ENCODE results near the gene THADA.
"Not testable (repeated sequence)": the region's sequence is repeated elsewhere in the genome, so short reads cannot be mapped to it uniquely, and the experiment has no call there.

THADA gene

DNA sequence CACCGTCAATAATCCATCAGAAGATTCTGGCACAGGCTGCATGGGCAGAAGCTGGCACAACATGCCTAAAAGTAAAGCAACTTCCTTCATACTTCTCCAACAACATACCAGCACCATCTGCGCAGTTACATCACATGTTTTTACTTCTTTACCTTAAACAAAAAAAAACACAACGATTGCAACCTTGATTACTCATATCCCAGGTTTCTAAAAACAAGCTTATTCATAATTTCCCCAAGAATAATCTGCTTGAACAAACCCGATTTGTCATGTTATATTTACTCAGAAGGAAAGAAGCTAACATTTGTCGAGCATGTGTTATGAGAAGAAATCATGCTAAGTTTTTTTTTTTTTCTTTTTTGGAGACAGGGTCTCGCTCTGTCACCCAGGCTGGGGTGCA, 54.7 kb downstream of the THADA start:
- DNase-seq (ENCODE audit: low read depth) = no peak

DNA sequence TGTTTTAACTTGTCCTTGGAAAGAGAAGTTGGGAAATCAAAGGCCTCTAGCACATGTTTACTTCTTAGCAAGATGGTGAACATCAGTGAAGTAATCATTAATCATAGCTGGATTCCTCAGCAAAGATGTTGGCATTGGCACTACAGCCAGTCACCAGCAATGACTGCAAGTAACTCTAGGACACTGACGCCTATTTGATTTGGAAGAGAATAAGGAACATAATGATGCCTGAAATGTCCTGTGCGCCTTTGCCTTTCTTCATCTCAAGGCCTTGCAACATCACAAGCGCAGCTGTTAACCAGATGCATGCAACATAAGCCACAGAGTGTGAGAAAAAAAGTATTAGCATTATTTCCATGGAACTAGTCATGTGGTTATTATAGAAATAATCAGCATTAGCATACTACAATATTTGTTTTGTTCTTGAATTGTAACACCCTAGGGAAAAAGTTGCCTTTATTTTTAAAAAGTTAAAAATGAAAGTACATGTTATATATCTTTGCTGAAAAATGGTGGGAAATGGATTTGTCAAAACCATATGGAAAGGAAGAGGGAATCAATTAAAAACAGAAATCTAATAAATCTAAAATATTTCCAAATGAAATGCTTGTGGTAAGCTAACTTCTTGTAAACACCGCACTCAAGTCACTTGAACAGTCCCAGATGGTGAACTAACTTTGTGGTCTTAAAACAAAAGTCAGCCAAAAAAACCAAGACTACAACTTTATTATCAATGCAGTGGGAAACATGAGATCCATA, 55.6 kb downstream of the THADA start:
- DNase-seq (ENCODE audit: low read depth) = no peak

DNA sequence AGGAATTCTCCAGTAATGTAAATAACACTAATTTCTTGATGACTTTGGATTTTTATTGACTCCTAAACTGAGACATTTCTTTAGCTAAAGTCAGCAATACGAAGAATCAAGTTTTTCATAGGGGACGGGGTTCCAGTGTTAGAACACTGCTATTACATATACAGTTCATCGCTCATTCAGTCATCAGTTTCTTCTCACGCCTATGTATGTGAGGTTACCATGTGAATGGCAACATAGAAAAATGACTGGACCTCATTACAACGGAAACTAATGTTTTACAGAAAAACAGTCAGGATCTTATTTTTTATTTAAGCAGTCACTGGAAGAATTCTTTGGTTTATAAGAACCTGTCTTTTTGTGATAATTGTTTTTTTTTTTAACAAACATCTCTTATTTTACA, 56.4 kb downstream of the THADA start:
- DNase-seq (ENCODE audit: low read depth) = no peak

DNA sequence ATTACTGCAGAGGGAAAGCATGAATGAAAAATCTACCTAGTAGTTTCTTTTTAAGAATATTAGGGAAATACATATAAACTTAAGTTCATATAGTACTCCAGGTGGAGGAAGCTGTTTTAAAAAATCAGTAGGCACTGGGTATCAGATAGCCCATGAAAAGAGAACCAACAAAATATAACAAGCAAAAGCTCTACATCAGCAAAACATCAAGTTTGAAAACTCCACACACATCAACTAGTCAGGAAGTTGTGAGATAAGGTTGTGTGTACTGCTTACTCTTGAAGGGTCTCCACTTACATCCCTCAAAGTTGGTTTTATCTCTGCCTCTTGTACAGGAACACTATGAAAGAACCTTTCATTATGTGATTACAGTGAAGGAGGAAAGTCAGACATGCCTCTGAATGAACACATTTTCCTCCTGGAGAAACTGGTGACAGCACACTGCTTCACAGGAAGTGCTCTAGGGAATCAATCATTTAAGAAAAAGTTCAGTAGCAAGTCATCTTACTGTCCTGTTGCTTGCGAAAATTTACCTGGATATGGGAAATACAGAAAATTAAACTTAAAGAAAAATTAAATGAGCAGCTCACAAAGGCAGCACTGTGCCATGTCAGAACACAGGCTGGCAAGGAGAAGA, 57.7 kb downstream of the THADA start:
- no peak for DNase-seq (ENCODE audit: low read depth)

DNA sequence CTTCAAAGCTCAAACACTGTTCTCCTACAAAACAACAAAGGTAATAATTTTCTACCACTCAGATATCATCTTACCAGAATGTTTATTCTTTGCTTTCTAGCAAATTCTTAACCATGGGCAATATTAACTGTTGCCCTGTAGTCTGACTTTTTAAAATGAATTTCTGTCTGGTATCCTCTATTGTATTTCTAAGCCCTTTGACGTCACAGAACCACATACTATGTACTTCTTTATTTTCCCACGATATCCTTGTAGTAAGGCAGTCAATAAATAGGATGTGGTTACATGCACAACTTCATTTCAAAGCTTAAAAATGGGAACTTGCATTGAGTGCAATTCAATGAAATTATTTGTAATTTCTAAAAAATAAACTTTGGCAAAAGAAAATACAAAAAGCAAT, 58.7 kb downstream of the THADA start:
- no peak for DNase-seq (ENCODE audit: low read depth)

DNA sequence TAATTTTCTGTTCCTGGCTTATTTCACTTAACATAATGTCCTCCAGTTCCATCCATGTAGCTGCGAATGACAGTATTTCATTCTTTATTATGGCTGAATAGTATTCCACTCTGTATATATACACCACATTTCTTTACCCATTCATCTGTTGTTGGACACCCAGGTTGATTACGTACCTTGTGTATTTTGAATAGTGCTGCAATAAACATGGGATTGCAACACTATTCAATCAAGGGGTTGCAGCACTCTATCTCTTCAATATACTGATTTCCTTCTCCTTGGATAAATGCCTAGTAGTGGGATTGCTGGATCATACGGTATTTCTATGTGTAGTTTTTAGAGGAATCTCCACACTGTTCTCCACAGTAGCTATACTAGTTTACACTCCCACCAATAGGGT, 61.3 kb downstream of the THADA start:
- no peak for DNase-seq (ENCODE audit: low read depth)

DNA sequence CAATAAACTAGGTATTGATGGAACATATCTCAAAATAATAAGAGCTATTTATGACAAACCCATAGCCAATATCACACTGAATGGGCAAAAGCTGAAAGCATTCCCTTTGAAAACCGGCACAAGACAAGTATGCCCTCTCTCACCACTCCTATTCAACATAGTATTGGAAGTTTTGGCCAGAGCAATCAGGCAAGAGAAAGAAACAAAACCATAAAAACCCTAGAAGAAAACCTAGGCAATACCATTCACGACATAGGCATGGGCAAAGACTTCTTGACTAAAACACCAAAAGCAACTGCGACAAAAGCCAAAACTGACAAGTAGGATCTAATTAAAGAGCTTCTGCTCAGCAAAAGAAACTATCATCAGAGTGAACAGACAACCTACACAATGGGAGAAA, 63.3 kb downstream of the THADA start:
- DNase-seq (ENCODE audit: low read depth) = not testable (repeated sequence)

DNA sequence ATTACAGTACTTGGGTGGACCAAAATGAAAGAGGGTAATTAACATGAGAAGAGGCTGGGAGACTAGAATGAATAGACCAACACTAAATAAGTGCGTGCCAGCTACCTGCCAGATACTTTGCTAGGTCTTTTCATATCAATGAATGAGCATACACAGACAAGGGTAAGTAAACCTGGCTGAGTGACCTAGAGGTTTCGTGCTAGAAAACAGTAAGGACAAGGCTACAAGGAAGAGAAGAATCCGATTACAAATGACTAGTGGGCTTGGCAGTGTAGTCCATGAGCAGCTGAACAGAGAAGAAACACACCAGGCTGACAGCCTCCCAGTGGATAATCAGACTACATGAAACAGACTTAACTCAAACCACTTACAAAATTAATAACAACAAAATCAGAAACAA, 64.6 kb downstream of the THADA start:
- DNase-seq (ENCODE audit: low read depth) = no peak

DNA sequence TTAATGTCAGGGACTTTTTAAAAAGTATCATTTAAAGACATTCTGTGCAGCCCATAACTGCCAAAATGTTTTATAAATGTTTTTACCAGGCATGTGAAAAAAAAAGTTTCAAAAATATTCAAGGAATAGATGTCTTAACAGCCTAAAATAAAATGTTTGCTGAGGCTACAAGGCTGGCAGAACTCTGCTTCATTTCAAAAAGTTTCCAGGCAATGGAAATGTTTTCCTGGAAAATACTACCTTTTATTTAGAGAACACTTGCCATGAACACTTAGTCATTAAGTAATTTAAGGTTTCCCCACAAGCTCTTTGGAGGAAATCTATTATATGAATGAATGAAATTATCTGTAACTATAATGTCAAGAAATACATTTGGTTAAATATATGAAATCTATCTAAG, 68.8 kb downstream of the THADA start:
- no peak for DNase-seq (ENCODE audit: low read depth)

DNA sequence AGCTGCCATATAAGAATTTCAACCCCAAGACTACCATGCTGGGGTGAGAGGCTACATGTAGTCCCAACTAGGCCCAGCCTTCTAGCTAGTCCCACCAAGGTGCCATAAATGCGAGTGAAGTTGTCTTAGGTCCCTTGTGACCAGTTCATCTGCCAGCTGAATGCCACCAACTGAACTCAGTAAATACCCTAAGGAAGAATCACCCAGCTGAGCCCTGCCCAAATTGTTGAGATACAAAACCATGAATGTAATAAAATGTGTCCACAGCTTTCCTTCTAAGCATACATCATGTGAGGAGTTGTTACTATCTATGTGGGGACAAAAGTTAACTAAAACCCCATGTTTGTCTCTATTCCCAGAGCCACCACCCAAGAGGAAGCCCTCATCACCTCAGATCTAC, 70.3 kb downstream of the THADA start:
- no peak for DNase-seq (ENCODE audit: low read depth)

DNA sequence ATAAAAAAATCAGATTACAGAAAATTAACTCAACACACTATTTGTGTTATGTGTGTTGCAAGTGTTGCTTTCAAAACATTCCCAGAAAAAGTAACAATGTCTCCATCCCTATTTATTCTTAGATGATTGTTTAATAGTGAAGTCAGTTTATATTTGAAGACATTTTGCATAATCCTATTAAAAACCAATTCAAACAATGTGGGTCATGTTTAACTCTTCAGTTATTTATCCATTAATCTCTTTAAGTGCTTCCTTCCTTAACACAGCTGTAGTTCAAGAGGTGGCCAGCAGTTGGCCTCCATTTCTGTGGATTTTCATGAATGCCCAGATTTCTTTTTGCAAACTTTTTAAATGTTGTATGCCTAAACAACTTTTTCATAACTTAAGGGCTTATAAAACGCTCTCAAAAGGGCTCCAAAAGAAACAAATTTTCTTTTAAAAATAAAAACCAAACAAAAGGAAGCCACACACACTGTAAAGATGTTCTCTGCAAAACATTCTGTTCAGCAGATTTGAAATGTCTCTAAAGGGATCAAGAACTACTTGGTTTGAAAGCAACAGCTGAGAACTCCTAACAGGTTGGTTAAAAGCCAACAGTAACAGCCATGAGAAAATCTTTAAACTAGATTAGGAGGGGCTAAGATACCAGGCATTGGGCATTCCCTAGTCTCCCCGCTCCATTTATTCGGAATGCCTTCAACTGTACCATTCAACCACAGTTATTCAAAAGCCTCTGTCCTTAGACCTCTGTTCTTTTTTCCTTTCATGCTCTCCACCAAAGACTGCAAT, 71.5 kb downstream of the THADA start:
- DNase-seq (ENCODE audit: low read depth) = no peak

DNA sequence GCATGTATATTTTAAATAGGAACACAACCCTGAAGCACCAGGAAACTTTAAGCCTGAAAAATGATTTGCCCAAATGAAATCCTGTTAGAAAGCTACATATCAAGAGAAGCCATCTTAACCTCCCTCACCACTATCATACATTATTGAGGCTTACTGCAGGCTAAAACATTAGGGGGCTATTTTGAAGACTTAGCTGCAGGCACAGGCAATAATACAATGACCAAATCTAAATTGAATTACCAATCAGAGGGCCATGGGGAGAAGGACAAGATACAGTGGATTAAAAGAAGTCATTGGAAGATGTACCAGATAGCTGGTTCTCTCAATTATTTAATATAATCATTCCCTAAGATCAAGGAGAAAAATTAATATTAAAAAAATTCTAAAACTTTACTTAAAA, 73.7 kb downstream of the THADA start:
- DNase-seq (ENCODE audit: low read depth) = no peak

DNA sequence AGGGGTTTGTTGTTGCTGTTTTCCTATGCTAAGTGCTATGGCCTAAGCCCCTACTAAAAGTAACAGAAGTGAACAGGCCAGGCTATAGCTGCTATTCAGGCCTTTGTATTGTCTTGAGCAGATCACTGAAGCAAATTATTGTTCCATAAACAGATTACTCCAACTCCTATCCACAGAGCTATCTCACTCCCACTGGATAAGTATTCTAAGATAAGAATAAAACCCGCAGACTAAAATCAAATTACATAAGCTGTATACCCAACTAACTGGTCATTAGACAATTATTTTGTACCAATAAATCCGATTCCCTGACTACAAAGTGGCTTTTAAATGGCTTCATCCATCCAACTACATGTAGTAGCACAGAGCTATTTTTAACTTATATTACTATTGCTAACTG, 74.3 kb downstream of the THADA start:
- no peak for DNase-seq (ENCODE audit: low read depth)

DNA sequence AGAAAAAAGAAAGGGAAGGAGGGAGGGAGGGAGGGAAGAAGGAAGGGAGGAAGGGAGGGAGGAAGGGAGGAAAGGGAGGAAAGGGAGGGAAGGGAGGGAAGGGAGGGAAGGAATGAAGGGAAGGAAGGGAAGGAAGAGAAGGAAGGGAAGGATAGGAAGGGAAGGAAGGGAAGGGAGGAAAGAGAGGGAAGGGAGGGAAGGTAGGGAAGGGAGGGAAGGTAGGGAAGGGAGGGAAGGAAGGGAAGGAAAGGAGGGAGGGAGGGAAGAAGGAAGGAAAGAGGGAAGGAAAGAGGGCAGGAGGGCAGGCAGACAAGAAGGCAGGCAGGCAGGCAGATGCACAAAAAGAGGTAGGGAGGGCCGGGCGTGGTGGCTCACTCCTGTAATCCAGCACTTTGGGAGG, 74.9 kb downstream of the THADA start:
- no peak for DNase-seq (ENCODE audit: low read depth)

DNA sequence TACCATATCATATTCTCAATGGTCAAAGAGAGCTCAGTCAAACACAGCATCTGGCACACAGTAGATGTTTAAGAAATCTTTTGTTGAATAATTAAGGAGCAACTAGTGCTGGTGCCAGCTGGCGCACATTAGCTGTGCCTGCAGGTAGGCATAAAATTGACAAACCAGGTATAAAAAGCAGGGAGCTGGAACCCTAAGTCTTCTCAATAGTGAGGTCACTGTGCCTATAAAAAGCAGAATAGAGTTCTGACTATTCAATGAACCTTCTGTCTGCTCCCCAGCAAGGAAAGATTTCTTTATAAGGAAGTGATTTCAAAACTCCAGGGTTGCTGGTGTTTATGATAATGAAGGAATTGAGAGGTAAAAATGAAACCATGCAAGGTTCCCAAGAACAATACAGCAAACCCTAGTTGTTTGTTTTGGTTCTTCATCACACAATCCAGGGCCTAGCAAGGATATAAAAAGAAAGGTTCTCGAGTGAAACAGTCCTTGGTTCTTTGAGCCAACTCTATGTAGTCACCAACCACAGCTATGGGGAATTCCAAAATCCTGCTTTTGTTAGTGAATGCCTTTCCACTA, 76.1 kb downstream of the THADA start:
- DNase-seq (ENCODE audit: low read depth) = no peak

DNA sequence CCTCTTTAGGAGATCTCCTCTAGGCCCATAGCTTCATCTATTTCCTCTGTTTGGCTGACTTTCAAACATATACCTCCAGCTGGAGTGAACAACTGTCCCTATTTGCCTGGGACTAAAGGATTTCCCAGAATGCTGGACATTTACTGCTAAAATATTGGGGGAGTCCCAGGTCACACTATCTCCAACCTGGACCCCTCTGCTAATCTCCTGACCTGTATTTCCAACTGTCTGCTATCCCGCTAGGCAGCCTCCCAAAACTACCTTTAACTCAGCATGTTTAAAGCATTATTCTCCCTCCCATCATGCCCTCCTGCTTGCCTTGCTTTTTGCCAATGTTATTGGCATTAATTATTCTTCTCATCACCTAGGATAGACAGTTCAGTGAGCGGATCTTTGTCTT, 77.1 kb downstream of the THADA start:
- no peak for DNase-seq (ENCODE audit: low read depth)

DNA sequence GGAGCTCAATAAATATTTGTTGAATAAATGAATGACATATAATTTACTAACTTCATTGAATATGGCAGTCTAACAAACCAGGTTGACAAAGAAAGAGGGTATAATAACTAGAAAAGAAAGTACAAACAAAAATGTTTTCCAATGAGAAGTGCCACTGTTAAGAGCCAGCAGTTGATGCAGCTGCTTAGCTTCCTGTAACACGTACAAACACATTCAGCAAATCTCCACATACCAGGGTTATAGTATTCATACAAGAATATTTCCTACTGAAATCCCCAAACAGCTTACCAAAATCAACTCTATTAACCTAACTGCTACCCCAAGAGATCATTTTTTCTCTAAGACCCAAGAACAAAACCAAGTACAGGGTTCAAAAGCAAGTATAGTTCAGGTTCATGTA, 77.7 kb downstream of the THADA start:
- no peak for DNase-seq (ENCODE audit: low read depth)

DNA sequence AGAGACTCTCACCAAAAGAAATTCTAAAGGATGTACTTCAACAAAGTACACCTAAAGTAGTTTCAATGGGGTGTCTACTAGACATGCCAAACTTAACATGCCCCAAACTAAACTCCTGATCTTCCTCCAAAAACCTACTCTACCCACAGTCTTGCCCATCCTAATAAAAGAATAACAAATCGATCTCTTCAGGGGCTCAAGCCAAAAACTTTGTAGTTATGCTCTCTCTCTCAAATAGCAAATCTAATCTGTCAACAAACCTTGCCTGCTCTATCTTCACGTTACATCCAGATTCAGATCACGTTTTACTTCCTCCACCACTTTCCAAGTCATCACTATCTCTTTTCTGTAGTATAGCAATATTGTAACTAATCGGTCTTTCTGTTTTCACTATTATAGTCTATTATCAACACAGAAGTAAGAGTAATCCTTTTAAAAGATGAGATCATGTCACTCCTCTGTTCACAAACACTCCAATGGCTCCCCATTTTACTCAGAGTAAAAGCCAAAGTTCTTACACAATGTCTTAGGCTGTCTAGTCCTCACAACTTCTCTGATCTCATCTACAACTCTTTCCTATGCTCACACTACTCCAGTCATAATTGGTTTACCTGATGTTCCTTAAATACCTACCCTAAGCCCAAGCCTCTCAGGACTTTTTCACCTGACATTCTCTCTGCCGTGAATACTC, 79.9 kb downstream of the THADA start:
- DNase-seq (ENCODE audit: low read depth) = no peak

DNA sequence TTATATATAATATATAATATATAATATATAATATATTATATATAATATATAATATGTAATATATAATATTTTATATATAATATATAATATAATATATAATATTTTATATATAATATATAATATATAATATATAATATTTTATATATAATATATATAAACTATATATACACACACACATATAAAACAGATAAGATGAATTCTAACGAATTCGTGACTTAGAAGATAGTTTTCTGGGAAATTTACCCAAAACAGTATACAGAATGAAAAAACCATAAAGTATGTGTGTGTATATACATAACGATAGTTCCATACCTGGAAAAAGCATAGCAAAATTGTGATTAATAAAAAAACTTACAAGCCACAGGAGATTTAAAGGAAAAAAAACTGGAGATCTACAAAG, 80.6 kb downstream of the THADA start:
- DNase-seq (ENCODE audit: low read depth) = no peak

DNA sequence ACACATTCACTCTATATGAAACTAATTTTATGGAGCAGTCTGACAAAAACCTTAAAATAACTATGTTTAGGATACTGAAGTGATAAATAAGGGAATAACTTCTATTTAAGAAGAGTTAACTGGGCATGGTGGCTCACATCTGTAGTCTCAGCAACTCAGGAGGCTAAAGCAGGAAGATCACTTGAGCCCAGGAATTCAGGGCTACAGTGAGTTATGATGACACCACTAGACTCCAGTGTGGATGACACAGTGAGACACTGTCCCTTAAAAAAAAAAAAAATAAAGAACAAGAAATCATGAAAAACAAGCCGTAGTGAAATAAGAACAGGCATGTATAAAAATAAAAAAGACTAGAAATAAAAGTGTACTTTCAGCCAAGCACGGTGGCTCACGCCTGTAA, 82.0 kb downstream of the THADA start:
- no peak for DNase-seq (ENCODE audit: low read depth)

DNA sequence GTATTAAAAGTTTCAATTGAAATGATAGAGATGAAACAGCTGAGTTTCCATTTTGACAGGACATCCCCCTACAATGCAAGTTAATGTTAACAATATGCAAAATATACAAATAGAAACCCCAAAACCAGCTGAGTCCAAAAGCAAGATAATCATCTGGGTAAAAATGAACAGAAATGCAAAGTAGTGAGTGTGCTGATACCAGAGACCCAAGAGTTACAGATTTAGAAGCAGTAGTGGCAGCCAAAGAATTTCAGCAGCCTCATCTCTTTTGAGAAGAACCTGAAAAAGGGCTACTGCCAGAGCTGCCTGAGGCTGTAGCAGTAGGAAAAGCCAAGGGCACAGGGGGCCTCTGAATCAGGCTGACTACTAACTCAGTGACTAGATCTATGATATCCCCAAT, 82.6 kb downstream of the THADA start:
- DNase-seq (ENCODE audit: low read depth) = no peak

DNA sequence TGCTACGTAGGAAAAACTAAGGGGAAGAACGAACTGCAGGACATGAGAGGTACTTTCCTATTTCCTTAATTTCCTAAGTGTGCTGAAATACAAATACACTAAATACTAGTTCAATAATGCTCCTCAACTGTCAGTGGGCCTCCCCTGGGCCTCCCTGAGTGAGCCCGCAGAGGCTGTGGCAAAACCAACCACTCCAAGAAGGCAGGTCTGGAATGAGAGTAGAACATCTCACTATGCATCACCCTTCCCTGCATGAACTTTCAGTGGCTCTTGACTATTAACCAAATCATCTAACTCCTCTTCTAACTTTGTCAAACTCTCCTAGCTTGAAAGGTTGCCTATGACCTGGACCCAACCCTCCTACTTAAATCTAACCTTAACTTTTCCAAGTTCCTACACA, 84.6 kb downstream of the THADA start:
- DNase-seq (ENCODE audit: low read depth) = no peak
